ENCODE data around the gene ROBO1.
"Not testable (repeated sequence)": the region's sequence is repeated elsewhere in the genome, so short reads cannot be mapped to it uniquely, and the experiment has no call there.

ROBO1 gene

GRCh38 chr3:78729946-78730345, 1037.9 kb downstream of the ROBO1 start:
- no peak for TF ChIP-seq CTCF (IDR thresholded peaks at IDR 0.05; ENCODE audit: low read depth, low read length)
- in situ Hi-C loops (cut with HindIII; ENCODE audit: low sequenced_read_pairs) = no loop called here
- no peak for DNase-seq (ENCODE audit: low read depth, low spot score)
- no peak overlapping the region for H3K4me3 ChIP-seq (ENCODE audit: low read depth, low read length)

GRCh38 chr3:78728406-78729145, 1039.2 kb downstream of the ROBO1 start:
- in situ Hi-C loops (cut with HindIII; ENCODE audit: low sequenced_read_pairs) = no loop called here

GRCh38 chr3:78726545-78726944, 1041.3 kb downstream of the ROBO1 start:
- TF ChIP-seq CTCF (IDR thresholded peaks at IDR 0.05; ENCODE audit: low read depth, low read length) = no peak
- no peak for DNase-seq (ENCODE audit: low read depth, low spot score)
- in situ Hi-C loops (cut with HindIII; ENCODE audit: low sequenced_read_pairs) = no loop called here

More at GRCh38 chr3:78728406-78729145, 1039.2 kb downstream of the ROBO1 start:
- DNase-seq (ENCODE audit: low read depth, low spot score) = peak; percentile 75
- H3K4me3 ChIP-seq (ENCODE audit: low read depth, low read length) = no peak overlapping the region
- no peak for TF ChIP-seq CTCF (IDR thresholded peaks at IDR 0.05; ENCODE audit: low read depth, low read length)

GRCh38 chr3:78725703-78726246, 1042.0 kb downstream of the ROBO1 start:
- no peak for DNase-seq (ENCODE audit: low read depth, low spot score)
- no peak for TF ChIP-seq CTCF (IDR thresholded peaks at IDR 0.05; ENCODE audit: low read depth, low read length)
- in situ Hi-C loops (cut with HindIII; ENCODE audit: low sequenced_read_pairs) = no loop called here

More at GRCh38 chr3:78726545-78726944, 1041.3 kb downstream of the ROBO1 start:
- no peak overlapping the region for H3K4me3 ChIP-seq (ENCODE audit: low read depth, low read length)

GRCh38 chr3:78724859-78725258, 1042.9 kb downstream of the ROBO1 start:
- H3K4me3 ChIP-seq (ENCODE audit: low read depth, low read length) = no peak overlapping the region
- TF ChIP-seq CTCF (IDR thresholded peaks at IDR 0.05; ENCODE audit: low read depth, low read length) = no peak
- in situ Hi-C loops (cut with HindIII; ENCODE audit: low sequenced_read_pairs) = no loop called here
- DNase-seq (ENCODE audit: low read depth, low spot score) = no peak

More at GRCh38 chr3:78725703-78726246, 1042.0 kb downstream of the ROBO1 start:
- no peak overlapping the region for H3K4me3 ChIP-seq (ENCODE audit: low read depth, low read length)

GRCh38 chr3:78724364-78724763, 1043.4 kb downstream of the ROBO1 start:
- in situ Hi-C loops (cut with HindIII; ENCODE audit: low sequenced_read_pairs); DNase-seq (ENCODE audit: low read depth, low spot score): not testable (repeated sequence)

More at GRCh38 chr3:78724364-78724763, 1043.4 kb downstream of the ROBO1 start:
- H3K4me3 ChIP-seq (ENCODE audit: low read depth, low read length) = not testable (repeated sequence)
